Thyroid gland (tissue), 4 donors: ENCODE data around the gene PCGF3.

Experiments
- POLR2A ChIP-seq, 2 donors: fragments of 450-650 bp; IDR thresholded peaks; one replicate each; pipeline ENCODE4 v1.6.1; 2017; ENCODE audit warnings: antibody characterized with exemption in 2 of 2, mild to moderate bottlenecking in 2 of 2, moderate library complexity in 1 of 2
- TF ChIP-seq, protein P1 (sequence below), 6 experiments: fragments of 200-600 bp in 3 of 6; fragments of 450-650 bp in 3 of 6; sonication (generic) in 3 of 6; IDR thresholded peaks; one replicate each; pipeline ENCODE4 v1.5.1; 2016 to 2019; ENCODE audit warnings: antibody characterized with exemption in 6 of 6, mild to moderate bottlenecking in 2 of 6, inconsistent platforms in 1 of 6, moderate library complexity in 1 of 6

DNA sequence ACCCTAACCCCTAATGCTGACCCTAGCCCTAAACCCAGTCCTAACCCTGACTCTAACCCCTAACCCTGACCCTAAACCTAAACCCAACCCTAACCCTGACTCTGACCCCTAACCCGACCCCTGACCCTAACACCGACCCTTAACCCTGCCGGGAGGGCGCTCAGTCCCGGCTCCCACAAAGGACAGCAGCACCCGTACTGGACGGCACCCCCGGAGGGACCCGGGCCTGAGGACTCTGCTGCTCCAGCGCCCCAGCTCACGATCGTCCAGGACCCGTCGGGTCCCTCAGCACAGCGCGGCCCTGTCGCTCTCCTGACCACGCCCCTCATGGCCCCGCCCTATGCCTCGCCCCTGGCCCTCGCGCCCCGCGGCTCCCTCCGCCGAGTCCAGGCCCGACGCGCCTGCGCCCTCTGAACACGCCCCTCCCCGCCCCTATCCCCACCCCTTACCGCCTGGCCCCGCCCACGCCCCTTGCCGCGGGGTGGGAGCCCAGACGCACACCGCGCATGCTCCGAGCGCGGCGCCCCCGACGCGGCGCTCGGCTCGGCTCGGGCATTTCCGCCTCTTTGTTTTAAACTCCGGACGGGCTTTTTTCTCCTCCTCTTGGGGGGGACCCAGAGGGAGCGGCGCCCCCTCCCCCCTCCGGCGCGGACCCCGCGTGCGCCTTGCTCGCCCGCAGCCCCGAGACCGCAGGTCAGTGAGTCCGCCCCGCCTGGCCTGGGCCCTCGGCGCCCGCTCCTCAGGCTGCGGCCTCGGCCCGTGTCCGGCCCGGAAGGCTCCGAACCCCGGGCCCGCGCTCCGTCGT, at the start of gene PCGF3:
- TF ChIP-seq, protein P1, sequence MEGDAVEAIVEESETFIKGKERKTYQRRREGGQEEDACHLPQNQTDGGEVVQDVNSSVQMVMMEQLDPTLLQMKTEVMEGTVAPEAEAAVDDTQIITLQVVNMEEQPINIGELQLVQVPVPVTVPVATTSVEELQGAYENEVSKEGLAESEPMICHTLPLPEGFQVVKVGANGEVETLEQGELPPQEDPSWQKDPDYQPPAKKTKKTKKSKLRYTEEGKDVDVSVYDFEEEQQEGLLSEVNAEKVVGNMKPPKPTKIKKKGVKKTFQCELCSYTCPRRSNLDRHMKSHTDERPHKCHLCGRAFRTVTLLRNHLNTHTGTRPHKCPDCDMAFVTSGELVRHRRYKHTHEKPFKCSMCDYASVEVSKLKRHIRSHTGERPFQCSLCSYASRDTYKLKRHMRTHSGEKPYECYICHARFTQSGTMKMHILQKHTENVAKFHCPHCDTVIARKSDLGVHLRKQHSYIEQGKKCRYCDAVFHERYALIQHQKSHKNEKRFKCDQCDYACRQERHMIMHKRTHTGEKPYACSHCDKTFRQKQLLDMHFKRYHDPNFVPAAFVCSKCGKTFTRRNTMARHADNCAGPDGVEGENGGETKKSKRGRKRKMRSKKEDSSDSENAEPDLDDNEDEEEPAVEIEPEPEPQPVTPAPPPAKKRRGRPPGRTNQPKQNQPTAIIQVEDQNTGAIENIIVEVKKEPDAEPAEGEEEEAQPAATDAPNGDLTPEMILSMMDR (IDR thresholded peaks at IDR 0.05) = no peak
- TF ChIP-seq POLR2A (IDR thresholded peaks at IDR 0.05) = peak in 1 of 2 donors; percentile 63
